Measurements from ENCODE around the gene PRPF8.

DNA sequence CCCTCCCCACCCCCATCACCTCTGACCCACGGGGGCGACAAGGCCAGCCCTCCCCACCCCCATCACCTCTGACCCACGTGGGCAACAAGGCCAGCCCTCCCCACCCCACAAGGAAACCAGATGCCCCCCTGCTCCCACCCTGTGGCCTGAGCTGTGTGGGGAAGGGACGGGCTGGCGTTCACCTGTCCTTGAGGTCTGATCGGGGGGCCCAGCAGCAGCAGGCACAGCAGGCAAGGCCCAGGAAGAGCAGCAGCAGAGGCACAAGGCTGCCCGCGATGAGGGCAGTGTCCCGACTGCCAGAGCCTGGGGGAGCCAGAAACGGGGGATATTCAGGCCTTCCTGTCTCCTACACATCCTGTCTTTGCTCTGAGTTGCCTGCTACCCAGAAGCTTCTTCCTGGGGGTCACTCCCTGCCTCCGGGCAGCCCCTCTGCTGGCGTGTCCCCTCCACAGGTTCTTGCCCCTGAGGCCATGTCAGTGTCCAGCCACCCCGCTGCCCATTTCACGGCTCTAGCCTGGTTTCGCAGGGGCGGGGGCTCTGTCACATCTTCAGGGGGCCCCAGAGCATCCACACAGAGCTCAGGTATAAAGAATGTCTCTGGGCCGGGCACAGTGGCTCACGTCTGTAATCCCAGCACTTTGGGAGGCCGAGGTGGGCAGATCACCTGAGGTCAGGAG, 45.9 kb downstream of the PRPF8 start:
- TF ChIP-seq, protein P1, sequence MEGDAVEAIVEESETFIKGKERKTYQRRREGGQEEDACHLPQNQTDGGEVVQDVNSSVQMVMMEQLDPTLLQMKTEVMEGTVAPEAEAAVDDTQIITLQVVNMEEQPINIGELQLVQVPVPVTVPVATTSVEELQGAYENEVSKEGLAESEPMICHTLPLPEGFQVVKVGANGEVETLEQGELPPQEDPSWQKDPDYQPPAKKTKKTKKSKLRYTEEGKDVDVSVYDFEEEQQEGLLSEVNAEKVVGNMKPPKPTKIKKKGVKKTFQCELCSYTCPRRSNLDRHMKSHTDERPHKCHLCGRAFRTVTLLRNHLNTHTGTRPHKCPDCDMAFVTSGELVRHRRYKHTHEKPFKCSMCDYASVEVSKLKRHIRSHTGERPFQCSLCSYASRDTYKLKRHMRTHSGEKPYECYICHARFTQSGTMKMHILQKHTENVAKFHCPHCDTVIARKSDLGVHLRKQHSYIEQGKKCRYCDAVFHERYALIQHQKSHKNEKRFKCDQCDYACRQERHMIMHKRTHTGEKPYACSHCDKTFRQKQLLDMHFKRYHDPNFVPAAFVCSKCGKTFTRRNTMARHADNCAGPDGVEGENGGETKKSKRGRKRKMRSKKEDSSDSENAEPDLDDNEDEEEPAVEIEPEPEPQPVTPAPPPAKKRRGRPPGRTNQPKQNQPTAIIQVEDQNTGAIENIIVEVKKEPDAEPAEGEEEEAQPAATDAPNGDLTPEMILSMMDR (IDR thresholded peaks at IDR 0.05; ENCODE audit: low read length), result no peak
- TF ChIP-seq EZH2 (optimal IDR thresholded peaks at IDR 0.05; ENCODE audit: low read depth, low read length), result no peak
- TF ChIP-seq EZH2phosphoT487 (IDR thresholded peaks at IDR 0.05; ENCODE audit: low read length), result no peak

Measured in MM.1S (cell line).